ENCODE results near the gene DGKE. TPM values are rescaled to one million over a fixed set of nuclear protein-coding genes. Genes with fewer than 3 reads are reported as not detected.
A peak's percentile ranks its signal among the peaks of the same experiment; 100 is the strongest.

The DGKE gene
- total RNA-seq, 4 donors from 2014 or later: 1.7 to 10.7 (median 7.9) TPM

- 7% methylated on average over 14 of the region's 81 CpGs; no CpG with 5 or more reads in 1 of the 2 donors for WGBS, 2 donors
- Histone ChIP-seq H3K27me3 (no peaks in the 10 kb centered on the region), H3K4me1 (peaks cover 0 to 55% (median 22%) of the 10 kb centered on the region in 3 donors), H3K36me3 (peaks cover 0 to 9% (median 0%) of the 10 kb centered on the region in 3 donors), H3K4me3 (peak overlapping the region; percentile 67 to 81 (median 74)), H3K27ac (peak overlapping the region; percentile 80 to 93 (median 90)), H3K9me3 (no peaks in the 10 kb centered on the region)
- no peak for DNase-seq
- TF ChIP-seq CTCF (IDR thresholded peaks at IDR 0.05) (peak in 2 of 6 experiments; percentile 9 to 42), POLR2A (IDR thresholded peaks at IDR 0.05) (no peak)
- intact Hi-C loops (cut with DNase I): no loop called here
These were observed 671 bp downstream of the DGKE start for GRCh38 chr17:56834380-56835263.

- Histone ChIP-seq H3K4me1 (peaks cover 0 to 55% (median 22%) of the 10 kb centered on the region in 3 donors), H3K27me3 (no peaks in the 10 kb centered on the region), H3K36me3 (peaks cover 0 to 12% (median 0%) of the 10 kb centered on the region in 3 donors), H3K27ac (peak overlapping the region in 3 of 4 donors; percentile 90 to 93 (median 90)), H3K9me3 (no peaks in the 10 kb centered on the region), H3K4me3 (peak overlapping the region; percentile 67 to 81 (median 74))
- TF ChIP-seq CTCF (IDR thresholded peaks at IDR 0.05) (no peak), POLR2A (IDR thresholded peaks at IDR 0.05) (no peak)
- WGBS, 2 donors: 50 to 64% methylated on average over 4 to 7 of the region's 7 CpGs
- DNase-seq: no peak
- intact Hi-C loops (cut with DNase I): no loop called here
These were observed 1.3 kb downstream of the DGKE start for GRCh38 chr17:56835264-56835585.

- intact Hi-C loops (cut with DNase I): no loop called here
- Histone ChIP-seq H3K27me3 (no peaks in the 10 kb centered on the region), H3K27ac (no peak overlapping the region), H3K9me3 (no peaks in the 10 kb centered on the region), H3K4me3 (no peak overlapping the region), H3K36me3 (peaks cover 0 to 6% (median 0%) of the 10 kb centered on the region in 3 donors), H3K4me1 (peaks cover 0 to 36% (median 14%) of the 10 kb centered on the region in 3 donors)
- no peak for TF ChIP-seq CTCF (IDR thresholded peaks at IDR 0.05)
- TF ChIP-seq POLR2A (IDR thresholded peaks at IDR 0.05): no peak
- no peak for DNase-seq
- 74 to 86% methylated on average over 3 of the region's 3 CpGs for WGBS, 2 donors
These were observed 4.7 kb downstream of the DGKE start for GRCh38 chr17:56838687-56839086.

GRCh38 chr17:56842577-56842976 is 8.6 kb downstream of the DGKE start:
- Histone ChIP-seq H3K4me3 (no peak overlapping the region), H3K27me3 (no peaks in the 10 kb centered on the region), H3K4me1 (peaks cover 0 to 3% (median 0%) of the 10 kb centered on the region in 3 donors), H3K36me3 (peaks cover 0 to 20% (median 0%) of the 10 kb centered on the region in 3 donors), H3K27ac (no peak overlapping the region), H3K9me3 (no peaks in the 10 kb centered on the region)
- TF ChIP-seq CTCF (IDR thresholded peaks at IDR 0.05) (no peak), POLR2A (IDR thresholded peaks at IDR 0.05) (no peak)
- no peak for DNase-seq
- intact Hi-C loops (cut with DNase I): no loop called here
- WGBS, 2 donors: 61 to 75% methylated on average over 2 of the region's 2 CpGs

- Histone ChIP-seq H3K36me3 (peaks cover 0 to 48% (median 0%) of the 10 kb centered on the region in 3 donors), H3K4me3 (no peak overlapping the region)
These were observed 12.0 kb downstream of the DGKE start for GRCh38 chr17:56845934-56846333.

More at GRCh38 chr17:56845934-56846333, 12.0 kb downstream of the DGKE start:
- TF ChIP-seq CTCF (IDR thresholded peaks at IDR 0.05): no peak
- no peak for TF ChIP-seq POLR2A (IDR thresholded peaks at IDR 0.05)
- Histone ChIP-seq H3K27ac (no peak overlapping the region), H3K27me3 (no peaks in the 10 kb centered on the region), H3K4me1 (no peaks in the 10 kb centered on the region), H3K9me3 (no peaks in the 10 kb centered on the region)
- no peak for DNase-seq
- intact Hi-C loops (cut with DNase I): no loop called here
- WGBS, 2 donors: 95 to 100% methylated on average over 1 of the region's 1 CpG

Data from esophagus squamous epithelium (tissue), 5 donors.